Fibroblast of villous mesenchyme (primary cell): ENCODE results near the gene CDHR4. TPM values are rescaled to one million over a fixed set of nuclear protein-coding genes. Genes with fewer than 3 reads are reported as not detected.
"Not testable (repeated sequence)": the region's sequence is repeated elsewhere in the genome, so short reads cannot be mapped to it uniquely, and the experiment has no call there.

Source experiments
- DNase-seq: peaks from one replicate; pipeline ENCODE4 v3.0.0-alpha.2; 2010; ENCODE audit warnings: low read depth
- H3K4me3 ChIP-seq: 2 replicates; pipeline ENCODE4 v1.5.1; 2011; ENCODE audit warnings: low read depth, mild to moderate bottlenecking, low read length
- CTCF ChIP-seq: IDR thresholded peaks from 2 replicates; pipeline ENCODE4 v1.5.1; 2012; ENCODE audit warnings: low read depth, mild to moderate bottlenecking, low read length; ENCODE audit not compliant: insufficient read depth
- total RNA-seq: library from RNA; depleted of rRNA; stranded (reverse); fragments of >200 nt; gene quantifications from 2 replicates; pipeline ENCODE4 v1.2.3, GENCODE V29; 2012

The CDHR4 gene
- total RNA-seq, 1 donor: not detected

- TF ChIP-seq CTCF: no peak
- DNase-seq: no peak
- H3K4me3 ChIP-seq: no peak overlapping the region
Observed at GRCh38 chr3:49779358-49780079, 20.2 kb downstream of the CDHR4 start.

- not testable (repeated sequence) for DNase-seq, H3K4me3 ChIP-seq
Observed at GRCh38 chr3:49776101-49776500, 23.6 kb downstream of the CDHR4 start.

- no peak for DNase-seq
- H3K4me3 ChIP-seq: no peak overlapping the region
- TF ChIP-seq CTCF: no peak
Observed at GRCh38 chr3:49775538-49775937, 24.1 kb downstream of the CDHR4 start.

- DNase-seq: no peak
- TF ChIP-seq CTCF: no peak
- no peak overlapping the region for H3K4me3 ChIP-seq
Observed at GRCh38 chr3:49772703-49773102, 27.0 kb downstream of the CDHR4 start.

- H3K4me3 ChIP-seq: no peak overlapping the region
- TF ChIP-seq CTCF: no peak
- DNase-seq: peak; percentile 29
Observed at GRCh38 chr3:49771340-49771938, 28.2 kb downstream of the CDHR4 start.

GRCh38 chr3:49769926-49770325 lies 29.7 kb downstream of the CDHR4 start:
- H3K4me3 ChIP-seq: no peak overlapping the region
- no peak for DNase-seq
- no peak for TF ChIP-seq CTCF

- no peak overlapping the region for H3K4me3 ChIP-seq
- peak; percentile 29 for DNase-seq
- no peak for TF ChIP-seq CTCF
Observed at GRCh38 chr3:49769286-49769915, 30.3 kb downstream of the CDHR4 start.
